Breast epithelium (tissue), 4 donors: ENCODE data around the gene RFX8. TPM values are rescaled to one million over a fixed set of nuclear protein-coding genes. Genes with fewer than 3 reads are reported as not detected.

Experiments used
- DNase-seq, 2 donors: peaks; one replicate each; pipeline ENCODE4 v3.0.0-alpha.2; 2019; ENCODE audit warnings: low spot score in 2 of 2
- H3K27ac ChIP-seq, 2 donors: fragments of 200-600 bp; sonication (generic) in 1 of 2; one replicate each; pipeline ENCODE4 v1.5.1; 2016 to 2019; ENCODE audit warnings: mild to moderate bottlenecking in 1 of 2
- H3K27me3 ChIP-seq, 2 donors: fragments of 200-600 bp; sonication (generic) in 1 of 2; one replicate each; pipeline versions ENCODE4 v1.5.1 to v1.6.0; 2017 to 2019; ENCODE audit warnings: control low read depth in 1 of 2, mild to moderate bottlenecking in 1 of 2
- H3K36me3 ChIP-seq: fragments of 200-600 bp; one replicate; pipeline ENCODE4 v1.5.1; 2019
- H3K4me1 ChIP-seq, 2 donors: fragments of 200-600 bp; sonication (generic); one replicate each; pipeline ENCODE4 v1.5.1; 2016 to 2019; ENCODE audit warnings: control low read depth in 1 of 2
- H3K4me3 ChIP-seq, 3 donors: fragments of 200-600 bp; sonication (generic); 1 replicate in 2 of 3; 2 replicates in 1 of 3; pipeline ENCODE4 v1.5.1; 2016 to 2019; ENCODE audit warnings: mild to moderate bottlenecking in 3 of 3, moderate library complexity in 2 of 3
- H3K9me3 ChIP-seq, 2 donors: fragments of 200-600 bp; sonication (generic) in 1 of 2; one replicate each; pipeline ENCODE4 v1.5.1; 2016 to 2019; ENCODE audit warnings: control low read depth in 1 of 2
- POLR2A ChIP-seq: fragments of 450-650 bp; IDR thresholded peaks from one replicate; pipeline ENCODE4 v1.6.1; 2016; ENCODE audit warnings: antibody characterized with exemption, mild to moderate bottlenecking, moderate library complexity
- POLR2AphosphoS5 ChIP-seq, 3 donors: sonication (generic); formaldehyde crosslinking; IDR thresholded peaks; one replicate each; pipeline ENCODE4 v1.6.1; 2017; ENCODE audit warnings: antibody characterized with exemption in 3 of 3
- intact Hi-C: fragments of 100-400 bp; cut with DNase I; formaldehyde crosslinking; loops from one replicate; pipeline ENCODE4 v1.15.1; 2023; ENCODE audit warnings: low total_unique reads
- total RNA-seq, 3 donors: library from RNA; depleted of rRNA; stranded (reverse); fragments of >200 nt; gene quantifications; one replicate each; pipeline ENCODE4 v1.1.0, GENCODE V29; 2016
- TF ChIP-seq, protein P1 (sequence below), 3 donors: fragments of 450-650 bp; IDR thresholded peaks; one replicate each; pipeline ENCODE4 v1.5.1; 2016 to 2017; ENCODE audit warnings: antibody characterized with exemption in 3 of 3, mild to moderate bottlenecking in 3 of 3, moderate library complexity in 3 of 3

The RFX8 gene
- total RNA-seq, 3 donors from 2014 or later: 0.96 to 3.8 (median 2.3) TPM

GRCh38 chr2:101383016-101383541, 91.8 kb downstream of the RFX8 start:
- Histone ChIP-seq H3K9me3 (no peaks in the 10 kb centered on the region), H3K4me1 (no peaks in the 10 kb centered on the region), H3K36me3 (no peaks in the 10 kb centered on the region), H3K27me3 (peaks cover 0 to 5% of the 10 kb centered on the region in 2 donors), H3K27ac (no peak overlapping the region), H3K4me3 (no peak overlapping the region)
- TF ChIP-seq POLR2AphosphoS5 (IDR thresholded peaks at IDR 0.05): no peak
- TF ChIP-seq, protein P1, sequence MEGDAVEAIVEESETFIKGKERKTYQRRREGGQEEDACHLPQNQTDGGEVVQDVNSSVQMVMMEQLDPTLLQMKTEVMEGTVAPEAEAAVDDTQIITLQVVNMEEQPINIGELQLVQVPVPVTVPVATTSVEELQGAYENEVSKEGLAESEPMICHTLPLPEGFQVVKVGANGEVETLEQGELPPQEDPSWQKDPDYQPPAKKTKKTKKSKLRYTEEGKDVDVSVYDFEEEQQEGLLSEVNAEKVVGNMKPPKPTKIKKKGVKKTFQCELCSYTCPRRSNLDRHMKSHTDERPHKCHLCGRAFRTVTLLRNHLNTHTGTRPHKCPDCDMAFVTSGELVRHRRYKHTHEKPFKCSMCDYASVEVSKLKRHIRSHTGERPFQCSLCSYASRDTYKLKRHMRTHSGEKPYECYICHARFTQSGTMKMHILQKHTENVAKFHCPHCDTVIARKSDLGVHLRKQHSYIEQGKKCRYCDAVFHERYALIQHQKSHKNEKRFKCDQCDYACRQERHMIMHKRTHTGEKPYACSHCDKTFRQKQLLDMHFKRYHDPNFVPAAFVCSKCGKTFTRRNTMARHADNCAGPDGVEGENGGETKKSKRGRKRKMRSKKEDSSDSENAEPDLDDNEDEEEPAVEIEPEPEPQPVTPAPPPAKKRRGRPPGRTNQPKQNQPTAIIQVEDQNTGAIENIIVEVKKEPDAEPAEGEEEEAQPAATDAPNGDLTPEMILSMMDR (IDR thresholded peaks at IDR 0.05): no peak
- no peak for TF ChIP-seq POLR2A
- intact Hi-C loops: no loop called here
- DNase-seq: no peak

GRCh38 chr2:101382442-101382841, 92.5 kb downstream of the RFX8 start:
- Histone ChIP-seq H3K9me3 (no peaks in the 10 kb centered on the region), H3K4me3 (no peak overlapping the region), H3K36me3 (no peaks in the 10 kb centered on the region), H3K27me3 (peaks cover 0 to 5% of the 10 kb centered on the region in 2 donors), H3K4me1 (no peaks in the 10 kb centered on the region), H3K27ac (no peak overlapping the region)
- DNase-seq: no peak
- intact Hi-C loops: no loop called here
- TF ChIP-seq, protein P1 (IDR thresholded peaks at IDR 0.05): no peak
- TF ChIP-seq POLR2AphosphoS5 (IDR thresholded peaks at IDR 0.05) (no peak), POLR2A (no peak)

DNA sequence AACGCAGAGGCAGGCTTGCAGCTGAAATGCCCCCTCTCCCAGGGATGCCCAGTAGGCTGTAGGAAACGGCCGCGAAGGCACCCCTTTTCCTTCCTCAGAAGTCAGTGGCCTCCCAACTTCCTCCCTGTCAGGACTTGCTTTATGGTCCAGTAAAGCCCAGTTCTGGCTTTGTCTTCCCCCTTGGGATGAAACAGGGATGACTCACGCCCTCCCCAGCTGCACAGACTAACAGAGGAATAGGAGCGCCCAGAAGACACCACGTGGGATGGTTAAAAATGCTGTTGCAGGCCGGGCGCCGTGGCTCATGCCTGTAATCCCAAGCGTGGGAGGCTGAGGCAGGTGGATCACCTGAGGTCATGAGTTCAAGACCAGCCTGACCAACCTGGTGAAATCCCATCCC, 94.5 kb downstream of the RFX8 start:
- no peaks in the 10 kb centered on the region for H3K36me3 ChIP-seq
- H3K27ac ChIP-seq: no peak overlapping the region
- no peaks in the 10 kb centered on the region for H3K9me3 ChIP-seq
- TF ChIP-seq POLR2A: no peak
- TF ChIP-seq, protein P1 (IDR thresholded peaks at IDR 0.05): no peak
- TF ChIP-seq POLR2AphosphoS5 (IDR thresholded peaks at IDR 0.05): no peak
- no peak for DNase-seq
- H3K4me3 ChIP-seq: no peak overlapping the region
- H3K4me1 ChIP-seq: no peaks in the 10 kb centered on the region
- H3K27me3 ChIP-seq: peaks cover 0 to 5% of the 10 kb centered on the region in 2 donors
- intact Hi-C loops: no loop called here

DNA sequence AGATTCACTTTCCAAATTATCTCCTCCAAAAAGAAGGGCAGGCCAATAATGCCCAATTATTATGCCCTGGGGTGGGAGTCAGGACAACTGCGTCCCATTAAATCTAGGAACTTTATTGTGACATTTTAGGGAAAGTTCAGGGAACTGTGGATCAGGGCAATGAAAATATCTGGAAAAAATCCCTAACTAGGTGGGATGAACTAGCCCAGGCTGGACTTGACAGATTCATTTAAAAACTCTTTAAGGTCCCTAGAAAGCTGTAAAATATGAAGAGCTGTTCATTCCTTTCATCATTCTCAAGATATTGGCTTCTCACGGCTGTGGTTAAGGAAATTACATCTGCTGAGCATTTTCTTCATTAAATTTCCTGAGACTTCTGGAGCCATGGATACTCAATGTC, 95.8 kb downstream of the RFX8 start:
- H3K4me1 ChIP-seq: no peaks in the 10 kb centered on the region
- no peaks in the 10 kb centered on the region for H3K36me3 ChIP-seq
- TF ChIP-seq POLR2A (no peak), POLR2AphosphoS5 (IDR thresholded peaks at IDR 0.05) (no peak)
- TF ChIP-seq, protein P1 (IDR thresholded peaks at IDR 0.05): no peak
- no peaks in the 10 kb centered on the region for H3K9me3 ChIP-seq
- H3K27me3 ChIP-seq: no peaks in the 10 kb centered on the region
- H3K4me3 ChIP-seq: no peak overlapping the region
- no peak for DNase-seq
- intact Hi-C loops: no loop called here
- H3K27ac ChIP-seq: no peak overlapping the region

DNA sequence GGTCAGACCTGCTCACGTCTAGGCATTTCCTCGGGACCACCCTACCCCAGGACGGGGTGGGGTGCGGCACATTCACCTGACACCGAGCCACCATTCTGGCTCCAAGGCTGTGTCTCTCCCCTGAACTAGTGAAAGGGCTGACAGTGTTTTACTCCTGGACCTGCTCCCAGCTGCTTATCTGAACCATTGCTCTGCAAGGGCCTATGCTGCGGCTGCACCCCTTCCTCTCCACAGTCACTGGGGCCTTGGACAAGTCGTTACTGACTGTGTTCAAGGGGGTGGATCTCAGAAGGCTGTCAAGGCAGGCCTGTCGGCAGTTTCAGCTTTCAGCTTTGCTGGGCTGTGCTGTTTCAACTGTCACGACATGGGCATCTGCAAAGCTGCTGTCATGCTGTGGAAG, 99.3 kb downstream of the RFX8 start:
- Histone ChIP-seq H3K27me3 (no peaks in the 10 kb centered on the region), H3K4me1 (no peaks in the 10 kb centered on the region), H3K36me3 (no peaks in the 10 kb centered on the region), H3K9me3 (no peaks in the 10 kb centered on the region), H3K27ac (no peak overlapping the region), H3K4me3 (no peak overlapping the region)
- intact Hi-C loops: no loop called here
- TF ChIP-seq POLR2A (no peak), POLR2AphosphoS5 (IDR thresholded peaks at IDR 0.05) (no peak)
- TF ChIP-seq, protein P1 (IDR thresholded peaks at IDR 0.05): no peak
- no peak for DNase-seq
